ENCODE measurements around the gene NPEPL1. TPM values are rescaled to one million over a fixed set of nuclear protein-coding genes. Genes with fewer than 3 reads are reported as not detected.

The NPEPL1 gene
- total and polyA plus RNA-seq, 2 of the 8 experiments (the other 6 are each of a cell fraction or from before 2014, with no cell fraction given), result 12.4 to 26.8 TPM

DNA sequence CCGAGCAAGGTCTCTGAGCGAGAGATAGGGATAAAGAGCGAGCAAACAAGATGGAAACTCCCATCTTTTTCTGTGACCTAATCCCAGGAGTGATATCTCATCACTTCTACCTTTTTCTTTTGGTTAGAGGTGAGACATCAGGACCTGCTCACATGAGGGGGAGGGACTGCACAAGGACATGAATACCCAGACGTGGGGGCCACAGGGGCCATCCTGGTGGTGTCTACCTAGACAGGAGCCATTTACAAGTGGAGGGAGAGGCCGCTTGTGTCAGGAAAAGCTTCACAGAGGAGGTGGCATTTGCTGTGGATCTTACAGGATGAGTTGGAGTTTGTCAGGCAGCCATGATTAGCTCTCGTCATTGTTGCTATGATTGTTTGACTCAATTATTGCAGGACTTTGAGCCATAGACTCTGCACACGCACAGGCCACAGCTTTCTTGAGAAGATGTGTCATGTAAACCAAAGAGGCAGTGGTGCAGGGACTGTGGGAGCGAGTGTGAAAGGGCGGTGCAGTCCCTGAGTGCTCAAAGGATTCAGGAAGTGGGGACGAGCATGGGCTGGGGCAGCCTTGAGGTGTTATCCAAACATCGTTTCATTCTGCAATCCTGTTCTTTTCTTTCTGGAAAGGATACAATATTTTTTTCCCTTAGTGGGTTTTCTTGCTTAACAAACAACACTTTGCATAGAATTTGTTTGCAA lies 7.7 kb downstream of the NPEPL1 start (continued):
- no peak for TF ChIP-seq RAD21 (IDR thresholded peaks at IDR 0.05 in 1 of 2, conservative IDR thresholded peaks at IDR 0.05 in 1 of 2; ENCODE audit: low read depth in 2 of 2, low read length in 2 of 2)

Data from H1 (cell line).